ENCODE measurements around the gene SFMBT2. TPM values are rescaled to one million over a fixed set of nuclear protein-coding genes. Genes with fewer than 3 reads are reported as not detected.

Gene SFMBT2
- total RNA-seq, 2 experiments from 2014 or later = 23.8 to 27.6 TPM

- no peak for DNase-seq
- Mint-ChIP-seq H3K9me3 (no peaks in the 10 kb centered on the region), H3K27me3 (no peaks in the 10 kb centered on the region), H3K4me1 (ENCODE audit: low read depth) (peaks cover 2% of the 10 kb centered on the region), H3K36me3 (ENCODE audit: low read depth) (peaks cover 47% of the 10 kb centered on the region), H3K27ac (no peak overlapping the region), H3K4me3 (no peak overlapping the region)
- intact Hi-C loops (cut with micrococcal nuclease) = no loop called here
- no peak for ATAC-seq
- ChIA-PET CTCF (no interaction called here), POLR2A (no interaction called here)
- no peak for TF ChIP-seq CTCF (IDR thresholded peaks at IDR 0.05)
These were observed 38.3 kb downstream of the SFMBT2 start for GRCh38 chr10:7372504-7372903.

GRCh38 chr10:7370511-7370910, 40.3 kb downstream of the SFMBT2 start:
- intact Hi-C loops (cut with micrococcal nuclease) = no loop called here
- ATAC-seq (no peak), DNase-seq (no peak)
- H3K27me3 Mint-ChIP-seq = no peaks in the 10 kb centered on the region
- CTCF ChIA-PET = no interaction called here
- no peak overlapping the region for H3K27ac Mint-ChIP-seq
- no peaks in the 10 kb centered on the region for H3K9me3 Mint-ChIP-seq
- H3K36me3 Mint-ChIP-seq (ENCODE audit: low read depth) = peaks cover 53% of the 10 kb centered on the region
- no peak for TF ChIP-seq CTCF (IDR thresholded peaks at IDR 0.05)
- H3K4me1 Mint-ChIP-seq (ENCODE audit: low read depth) = peaks cover 4% of the 10 kb centered on the region
- no peak overlapping the region for H3K4me3 Mint-ChIP-seq
- POLR2A ChIA-PET = interaction anchor here (1.0 kb wide), 1 partner anchor 19 kb away, joined by 4 read pairs; no protein-coding TSS in a partner anchor

GRCh38 chr10:7365027-7365745, 45.6 kb downstream of the SFMBT2 start:
- Mint-ChIP-seq H3K9me3 (peaks cover 14% of the 10 kb centered on the region), H3K36me3 (ENCODE audit: low read depth) (peaks cover 73% of the 10 kb centered on the region), H3K27me3 (no peaks in the 10 kb centered on the region), H3K27ac (peak overlapping the region; percentile 63), H3K4me3 (no peak overlapping the region), H3K4me1 (ENCODE audit: low read depth) (peaks cover 22% of the 10 kb centered on the region)
- DNase-seq (no peak), ATAC-seq (no peak)
- TF ChIP-seq CTCF (IDR thresholded peaks at IDR 0.05) = no peak
- intact Hi-C loops (cut with micrococcal nuclease) = no loop called here
- ChIA-PET POLR2A (interaction anchor here (0.6 to 1.2 kb wide), 3 partner anchors 10 to 346 kb away, joined by 3 read pairs; no protein-coding TSS in a partner anchor), CTCF (interaction anchor here (1.4 to 1.5 kb wide), 2 partner anchors 20 to 160 kb away, joined by 3 read pairs; no protein-coding TSS in a partner anchor)

- intact Hi-C loops (cut with micrococcal nuclease) = no loop called here
- no peak for TF ChIP-seq CTCF (IDR thresholded peaks at IDR 0.05)
- H3K4me3 Mint-ChIP-seq = no peak overlapping the region
- peaks cover 22% of the 10 kb centered on the region for H3K4me1 Mint-ChIP-seq (ENCODE audit: low read depth)
- no peaks in the 10 kb centered on the region for H3K27me3 Mint-ChIP-seq
- peak; percentile 58 for ATAC-seq
- CTCF ChIA-PET = interaction anchor here (1.5 kb wide), 1 partner anchor 21 kb away, joined by 3 read pairs; no protein-coding TSS in a partner anchor
- H3K36me3 Mint-ChIP-seq (ENCODE audit: low read depth) = peaks cover 78% of the 10 kb centered on the region
- H3K27ac Mint-ChIP-seq = peak overlapping the region; percentile 63
- H3K9me3 Mint-ChIP-seq = peaks cover 18% of the 10 kb centered on the region
- POLR2A ChIA-PET = interaction anchor here (0.6 to 1.2 kb wide), 2 partner anchors 10 to 345 kb away, joined by 3 read pairs; no protein-coding TSS in a partner anchor
- no peak for DNase-seq
These were observed 46.4 kb downstream of the SFMBT2 start for GRCh38 chr10:7364474-7364873.

- intact Hi-C loops (cut with micrococcal nuclease) = no loop called here
- H3K27me3 Mint-ChIP-seq = no peaks in the 10 kb centered on the region
- peaks cover 22% of the 10 kb centered on the region for H3K4me1 Mint-ChIP-seq (ENCODE audit: low read depth)
- ChIA-PET CTCF (interaction anchor here (1.5 kb wide), 1 partner anchor 22 kb away, joined by 3 read pairs; no protein-coding TSS in a partner anchor), POLR2A (no interaction called here)
- no peak for TF ChIP-seq CTCF (IDR thresholded peaks at IDR 0.05)
- DNase-seq (no peak), ATAC-seq (no peak)
- peaks cover 86% of the 10 kb centered on the region for H3K36me3 Mint-ChIP-seq (ENCODE audit: low read depth)
- peaks cover 19% of the 10 kb centered on the region for H3K9me3 Mint-ChIP-seq
- H3K4me3 Mint-ChIP-seq = no peak overlapping the region
- peak overlapping the region; percentile 32 for H3K27ac Mint-ChIP-seq
These were observed 47.1 kb downstream of the SFMBT2 start for GRCh38 chr10:7363700-7364099.
